GM20000 (cell line): Measurements from ENCODE around the gene ADRB1.

ENCODE experiments used
- DNase-seq: peaks from one replicate; pipeline ENCODE4 v3.0.0; 2012; ENCODE audit warnings: low spot score
- TF ChIP-seq, protein P1 (sequence below): IDR thresholded peaks from 2 replicates; pipeline ENCODE4 v1.5.1; 2012; ENCODE audit warnings: mild to moderate bottlenecking, control low read depth; ENCODE audit errors: extremely low read depth, missing control alignments

The ADRB1 gene

DNA sequence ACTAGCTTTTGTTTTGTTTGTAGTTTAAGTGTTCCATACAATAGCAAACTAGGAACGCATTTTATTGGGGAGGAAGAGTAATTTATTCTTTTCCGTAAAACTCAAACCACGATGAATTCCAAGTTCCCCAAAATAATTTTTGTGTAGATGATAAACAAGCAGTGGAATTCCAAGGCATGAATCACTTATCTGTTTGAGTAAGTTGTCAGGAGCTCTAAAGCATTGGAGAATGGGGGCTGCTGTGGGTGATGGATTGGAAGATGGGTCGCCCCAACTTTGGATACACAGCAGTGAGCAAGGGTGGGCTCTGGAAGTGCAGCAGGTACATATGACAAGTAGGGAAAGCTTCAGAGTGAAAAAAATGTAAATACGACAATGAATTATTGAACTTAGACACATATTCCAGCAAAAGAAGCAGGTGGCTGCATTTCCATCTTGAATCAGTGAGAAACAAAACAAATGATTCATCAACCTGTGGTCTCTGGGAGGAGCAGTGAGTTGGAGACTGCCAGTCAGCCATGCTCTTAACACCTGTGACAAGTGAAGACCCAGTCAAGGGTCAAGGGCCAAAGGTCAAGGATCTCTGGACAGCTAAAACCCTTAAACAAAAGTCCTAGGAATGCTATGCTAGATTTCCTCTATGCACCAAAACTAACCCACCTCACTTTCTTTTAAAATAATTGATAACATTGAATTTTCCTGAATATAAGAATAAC, 34.2 kb upstream of the ADRB1 start:
- DNase-seq = no peak
- TF ChIP-seq, protein P1, sequence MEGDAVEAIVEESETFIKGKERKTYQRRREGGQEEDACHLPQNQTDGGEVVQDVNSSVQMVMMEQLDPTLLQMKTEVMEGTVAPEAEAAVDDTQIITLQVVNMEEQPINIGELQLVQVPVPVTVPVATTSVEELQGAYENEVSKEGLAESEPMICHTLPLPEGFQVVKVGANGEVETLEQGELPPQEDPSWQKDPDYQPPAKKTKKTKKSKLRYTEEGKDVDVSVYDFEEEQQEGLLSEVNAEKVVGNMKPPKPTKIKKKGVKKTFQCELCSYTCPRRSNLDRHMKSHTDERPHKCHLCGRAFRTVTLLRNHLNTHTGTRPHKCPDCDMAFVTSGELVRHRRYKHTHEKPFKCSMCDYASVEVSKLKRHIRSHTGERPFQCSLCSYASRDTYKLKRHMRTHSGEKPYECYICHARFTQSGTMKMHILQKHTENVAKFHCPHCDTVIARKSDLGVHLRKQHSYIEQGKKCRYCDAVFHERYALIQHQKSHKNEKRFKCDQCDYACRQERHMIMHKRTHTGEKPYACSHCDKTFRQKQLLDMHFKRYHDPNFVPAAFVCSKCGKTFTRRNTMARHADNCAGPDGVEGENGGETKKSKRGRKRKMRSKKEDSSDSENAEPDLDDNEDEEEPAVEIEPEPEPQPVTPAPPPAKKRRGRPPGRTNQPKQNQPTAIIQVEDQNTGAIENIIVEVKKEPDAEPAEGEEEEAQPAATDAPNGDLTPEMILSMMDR = no peak

DNA sequence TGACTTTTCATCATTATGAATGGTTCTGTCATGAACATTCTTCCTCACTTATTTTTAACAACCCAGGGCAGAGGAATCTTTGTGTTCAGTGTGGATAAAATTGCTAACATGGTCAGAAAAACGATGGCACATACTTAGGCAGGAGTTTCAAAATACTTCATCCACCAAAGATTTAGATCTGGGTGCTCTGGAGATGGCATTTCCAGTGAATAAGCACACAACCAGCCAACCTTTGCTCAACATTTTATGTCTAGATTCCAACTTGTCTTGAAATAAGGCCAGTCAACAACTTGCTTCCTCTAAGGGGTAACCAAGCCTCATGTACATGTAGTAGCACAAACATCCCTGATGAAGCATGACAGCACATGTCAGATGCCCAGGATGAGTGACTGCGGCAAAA, 33.4 kb upstream of the ADRB1 start:
- DNase-seq = no peak
- TF ChIP-seq, protein P1 = no peak

DNA sequence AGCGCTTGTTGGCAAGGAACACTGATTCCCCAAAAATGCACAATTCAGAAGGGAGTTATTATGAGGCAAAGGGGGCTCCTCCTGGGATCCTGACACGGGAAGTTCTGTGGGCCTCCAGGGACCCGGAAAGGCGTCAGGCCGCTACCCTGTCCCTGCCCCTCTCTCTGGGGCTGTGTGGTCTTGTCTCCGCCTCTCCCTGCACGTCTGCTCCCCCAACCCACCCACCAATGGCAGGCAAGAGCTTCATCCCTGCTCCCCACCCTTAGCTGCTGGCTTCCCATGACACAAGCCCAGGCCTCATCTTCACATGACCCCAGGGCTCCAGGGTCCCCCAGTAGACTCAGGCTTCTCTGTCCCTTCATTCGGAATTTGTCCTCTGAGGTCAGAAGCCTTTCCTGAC, 31.0 kb upstream of the ADRB1 start:
- DNase-seq = no peak
- TF ChIP-seq, protein P1 = no peak

DNA sequence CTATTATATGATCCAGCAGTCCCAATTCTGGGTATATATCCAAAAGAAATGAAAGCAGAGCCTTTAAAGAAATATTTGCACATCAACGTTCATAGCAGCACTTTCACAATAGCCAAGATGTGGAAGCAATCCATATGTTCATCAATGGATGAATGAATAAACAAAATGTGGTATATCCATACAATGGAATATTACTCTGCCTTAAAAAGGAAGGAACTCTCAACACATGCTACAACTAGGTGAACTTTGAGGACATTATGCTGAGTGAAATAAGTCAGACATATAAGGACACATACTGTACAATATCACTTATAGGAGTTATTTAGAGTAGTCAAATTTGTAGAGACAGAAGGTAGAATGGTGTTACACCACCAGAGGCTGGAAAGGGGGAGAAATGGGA, 28.0 kb upstream of the ADRB1 start:
- TF ChIP-seq, protein P1 = no peak
- DNase-seq = no peak

DNA sequence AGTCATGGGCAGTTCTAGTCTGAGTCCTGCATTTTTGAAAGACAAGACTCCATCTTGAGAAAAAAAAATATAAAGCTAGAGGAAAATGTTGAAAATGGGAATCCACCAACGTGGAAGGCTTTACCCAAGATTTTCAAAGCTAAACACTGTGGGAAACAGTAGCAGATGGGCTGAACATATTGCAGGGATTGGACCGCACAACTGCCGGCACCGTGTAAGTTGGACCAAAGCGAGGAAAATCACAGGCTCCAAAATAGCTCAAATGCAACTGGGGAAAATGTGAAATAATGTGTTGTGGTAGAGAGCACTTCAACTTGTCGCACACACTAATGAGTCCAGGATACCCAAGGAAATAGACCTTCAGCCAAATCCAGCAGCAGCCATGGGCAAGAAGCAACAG, 26.4 kb upstream of the ADRB1 start:
- no peak for DNase-seq
- TF ChIP-seq, protein P1 = no peak

DNA sequence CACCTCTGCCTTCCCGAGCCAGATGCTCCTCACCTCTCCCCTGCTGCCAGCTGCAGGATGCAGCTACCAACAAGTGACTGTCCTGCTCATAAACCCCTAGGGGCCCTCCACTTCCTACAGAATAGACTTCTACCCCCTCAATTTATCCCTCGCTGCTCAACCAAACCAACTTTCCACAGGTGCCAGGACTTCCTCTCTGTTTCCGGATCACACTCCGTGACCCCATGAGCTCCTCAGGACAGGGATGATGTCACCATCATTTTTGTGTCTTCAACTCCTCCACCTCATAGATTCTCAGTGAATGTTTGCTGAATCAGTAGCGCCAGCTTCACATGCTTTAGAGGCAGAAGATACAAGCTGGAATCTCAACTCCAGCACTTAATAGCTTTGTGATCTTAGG, 25.8 kb upstream of the ADRB1 start:
- DNase-seq = no peak
- TF ChIP-seq, protein P1 = no peak

DNA sequence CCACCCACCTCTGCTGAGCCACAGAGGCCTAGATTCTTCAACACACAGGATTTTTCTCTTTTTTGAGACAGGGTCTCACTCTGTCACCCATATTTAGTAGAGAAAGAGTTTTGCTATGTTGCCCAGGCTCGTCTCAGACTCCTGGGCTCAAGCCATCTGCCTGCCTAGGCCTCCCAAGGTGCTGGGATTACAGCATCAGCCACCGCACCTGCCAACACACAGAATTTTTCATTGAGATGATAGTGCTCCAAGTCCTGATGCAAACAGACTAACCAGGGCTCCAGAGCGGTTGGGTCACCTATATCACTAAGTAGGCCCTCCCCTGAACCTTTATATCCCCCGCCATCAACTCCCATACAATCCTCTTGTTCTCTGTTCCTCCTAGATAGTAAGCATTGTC, 24.4 kb upstream of the ADRB1 start:
- no peak for DNase-seq
- TF ChIP-seq, protein P1 = no peak
